Activated T-cell treated with anti-CD3 and anti-CD28 coated beads, Interleukin-2, amount 50 U/mL, for 72 hours (primary cell): Measurements from ENCODE around the gene PRTFDC1. TPM values are rescaled to one million over a fixed set of nuclear protein-coding genes. Genes with fewer than 3 reads are reported as not detected.

Experiments
- ATAC-seq, 2 donors: fragments of 150-1000 bp; cut with Tn5 transposase; replicated peaks in 1 of 2; 2 replicates each; pipeline ENCODE4 v1.10.0; 2021; ENCODE audit warnings: moderate library complexity in 2 of 2, mild to moderate bottlenecking in 1 of 2
- DNase-seq, 2 donors: peaks; one replicate each; pipeline ENCODE4 v3.0.0; 2021 to 2022; ENCODE audit warnings: mixed read lengths in 1 of 2
- H3K27ac Mint-ChIP-seq: one replicate; pipeline ENCODE4 v1.8.0; 2022; ENCODE audit warnings: mild to moderate bottlenecking, moderate library complexity, mixed read lengths
- H3K27me3 Mint-ChIP-seq: one replicate; pipeline ENCODE4 v1.8.0; 2022; ENCODE audit warnings: low read depth, mixed read lengths
- H3K36me3 Mint-ChIP-seq, 2 donors: one replicate each; pipeline ENCODE4 v1.8.0; 2022; ENCODE audit warnings: mixed read lengths in 2 of 2, mild to moderate bottlenecking in 1 of 2; ENCODE audit not compliant: insufficient read depth in 2 of 2
- H3K4me1 Mint-ChIP-seq: one replicate; pipeline ENCODE4 v1.8.0; 2022; ENCODE audit warnings: low read depth, mixed read lengths
- H3K4me3 Mint-ChIP-seq, 2 donors: one replicate each; pipeline ENCODE4 v1.8.0; 2022; ENCODE audit warnings: mild to moderate bottlenecking in 2 of 2, mixed read lengths in 2 of 2, moderate library complexity in 2 of 2
- H3K9me3 Mint-ChIP-seq, 2 donors: one replicate each; pipeline ENCODE4 v1.8.0; 2022; ENCODE audit warnings: mixed read lengths in 2 of 2
- total RNA-seq, 2 donors: library from RNA; stranded (reverse); gene quantifications; one replicate each; pipeline ENCODE4 v1.2.3, GENCODE V29; 2022

PRTFDC1 gene
- total RNA-seq, 2 donors from 2014 or later: 0.46 to 0.49 TPM

- Mint-ChIP-seq H3K4me3 (peak overlapping the region in 1 of 2 donors; percentile 20), H3K36me3 (peaks cover 0 to 4% of the 10 kb centered on the region in 2 donors), H3K27ac (no peak overlapping the region), H3K27me3 (no peaks in the 10 kb centered on the region), H3K4me1 (peaks cover 42% of the 10 kb centered on the region), H3K9me3 (no peaks in the 10 kb centered on the region)
- no peak for ATAC-seq
- no peak for DNase-seq
Measured at GRCh38 chr10:24866604-24867583, 85.5 kb downstream of the PRTFDC1 start.

DNA sequence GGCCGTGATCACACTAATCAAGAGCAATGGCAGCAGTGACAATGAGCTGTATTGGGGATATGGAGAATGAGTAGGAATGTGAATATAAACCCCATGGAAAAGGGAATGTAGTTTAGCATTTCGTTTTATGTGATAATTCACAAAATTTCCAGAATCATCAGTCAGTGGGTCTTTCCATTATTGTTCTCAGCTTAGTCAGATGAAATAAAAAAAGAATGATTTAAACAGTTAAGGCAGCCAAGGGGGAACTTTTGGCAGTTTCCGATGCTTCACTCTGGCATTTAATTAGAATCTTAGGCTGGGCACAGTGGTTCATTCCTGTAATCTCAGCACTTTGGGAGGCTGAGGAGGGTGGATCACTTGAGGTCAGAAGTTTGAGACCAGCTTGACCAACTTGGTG is 86.6 kb downstream of the PRTFDC1 start:
- ATAC-seq: no peak
- H3K4me1 Mint-ChIP-seq: peaks cover 42% of the 10 kb centered on the region
- H3K27ac Mint-ChIP-seq: no peak overlapping the region
- no peaks in the 10 kb centered on the region for H3K9me3 Mint-ChIP-seq
- no peaks in the 10 kb centered on the region for H3K27me3 Mint-ChIP-seq
- no peak overlapping the region for H3K4me3 Mint-ChIP-seq
- no peak for DNase-seq
- H3K36me3 Mint-ChIP-seq: peaks cover 0 to 4% of the 10 kb centered on the region in 2 donors

- ATAC-seq (no peak), DNase-seq (no peak)
- Mint-ChIP-seq H3K4me3 (no peak overlapping the region), H3K27ac (no peak overlapping the region), H3K9me3 (no peaks in the 10 kb centered on the region), H3K36me3 (peaks cover 0 to 4% of the 10 kb centered on the region in 2 donors), H3K27me3 (no peaks in the 10 kb centered on the region), H3K4me1 (peaks cover 36% of the 10 kb centered on the region)
Measured at GRCh38 chr10:24862589-24862988, 89.8 kb downstream of the PRTFDC1 start.

- Mint-ChIP-seq H3K9me3 (no peaks in the 10 kb centered on the region), H3K36me3 (peaks cover 0 to 3% of the 10 kb centered on the region in 2 donors), H3K4me3 (no peak overlapping the region), H3K27me3 (no peaks in the 10 kb centered on the region), H3K4me1 (peaks cover 4% of the 10 kb centered on the region), H3K27ac (no peak overlapping the region)
- no peak for DNase-seq
- ATAC-seq: no peak
Measured at GRCh38 chr10:24858288-24859270, 93.8 kb downstream of the PRTFDC1 start.

DNA sequence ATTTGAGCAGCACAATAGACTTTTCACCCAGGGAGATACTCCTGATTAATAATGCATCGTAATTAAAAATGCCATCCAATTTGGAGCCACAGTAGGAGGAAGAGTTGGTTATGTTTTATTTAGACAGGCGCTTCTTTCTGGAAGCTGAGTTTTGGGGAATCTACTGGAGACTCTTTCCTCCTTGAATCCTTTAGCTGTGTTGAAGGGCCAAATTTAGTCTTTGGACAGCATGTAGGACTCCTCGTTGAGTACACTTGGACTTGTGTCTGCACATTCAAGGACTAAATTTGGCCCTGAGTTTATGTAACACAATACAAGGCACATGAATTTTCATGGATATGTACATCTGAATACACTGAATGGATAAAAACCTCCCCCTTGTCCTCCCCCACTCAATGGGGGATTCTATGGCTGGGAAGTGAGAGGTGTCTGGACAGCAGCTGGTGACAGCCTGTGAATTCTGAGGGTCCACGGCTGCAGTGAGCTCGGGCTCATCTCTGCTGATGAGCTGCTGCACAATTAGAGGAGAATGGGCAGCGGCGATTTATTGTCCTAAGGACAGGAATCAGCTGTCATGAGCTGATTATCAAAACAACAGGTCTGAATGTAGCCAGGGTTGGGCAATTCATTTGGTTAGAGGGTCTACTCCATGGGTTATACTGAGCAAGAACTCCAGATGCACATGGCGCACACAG is 95.2 kb downstream of the PRTFDC1 start:
- no peak for ATAC-seq

GRCh38 chr10:24854256-24854655 is 98.2 kb downstream of the PRTFDC1 start:
- Mint-ChIP-seq H3K36me3 (no peaks in the 10 kb centered on the region), H3K9me3 (no peaks in the 10 kb centered on the region), H3K4me3 (no peak overlapping the region), H3K4me1 (peaks cover 11% of the 10 kb centered on the region), H3K27ac (no peak overlapping the region), H3K27me3 (no peaks in the 10 kb centered on the region)
- no peak for ATAC-seq
- no peak for DNase-seq

More for the DNA sequence above, 95.2 kb downstream of the PRTFDC1 start:
- no peaks in the 10 kb centered on the region for H3K27me3 Mint-ChIP-seq
- H3K9me3 Mint-ChIP-seq: no peaks in the 10 kb centered on the region
- H3K27ac Mint-ChIP-seq: no peak overlapping the region
- DNase-seq: no peak
- H3K36me3 Mint-ChIP-seq: no peaks in the 10 kb centered on the region
- no peak overlapping the region for H3K4me3 Mint-ChIP-seq
- H3K4me1 Mint-ChIP-seq: no peaks in the 10 kb centered on the region

GRCh38 chr10:24853661-24854060 is 98.7 kb downstream of the PRTFDC1 start:
- Mint-ChIP-seq H3K36me3 (no peaks in the 10 kb centered on the region), H3K27ac (no peak overlapping the region), H3K4me3 (no peak overlapping the region), H3K4me1 (peaks cover 11% of the 10 kb centered on the region), H3K27me3 (no peaks in the 10 kb centered on the region), H3K9me3 (no peaks in the 10 kb centered on the region)
- no peak for DNase-seq
- no peak for ATAC-seq

GRCh38 chr10:24851629-24852028 is 100.8 kb downstream of the PRTFDC1 start:
- Mint-ChIP-seq H3K4me1 (peaks cover 11% of the 10 kb centered on the region), H3K27ac (no peak overlapping the region), H3K9me3 (no peaks in the 10 kb centered on the region), H3K36me3 (no peaks in the 10 kb centered on the region), H3K27me3 (no peaks in the 10 kb centered on the region), H3K4me3 (no peak overlapping the region)
- ATAC-seq (peak in 1 of 2 donors; percentile 34), DNase-seq (no peak)

DNA sequence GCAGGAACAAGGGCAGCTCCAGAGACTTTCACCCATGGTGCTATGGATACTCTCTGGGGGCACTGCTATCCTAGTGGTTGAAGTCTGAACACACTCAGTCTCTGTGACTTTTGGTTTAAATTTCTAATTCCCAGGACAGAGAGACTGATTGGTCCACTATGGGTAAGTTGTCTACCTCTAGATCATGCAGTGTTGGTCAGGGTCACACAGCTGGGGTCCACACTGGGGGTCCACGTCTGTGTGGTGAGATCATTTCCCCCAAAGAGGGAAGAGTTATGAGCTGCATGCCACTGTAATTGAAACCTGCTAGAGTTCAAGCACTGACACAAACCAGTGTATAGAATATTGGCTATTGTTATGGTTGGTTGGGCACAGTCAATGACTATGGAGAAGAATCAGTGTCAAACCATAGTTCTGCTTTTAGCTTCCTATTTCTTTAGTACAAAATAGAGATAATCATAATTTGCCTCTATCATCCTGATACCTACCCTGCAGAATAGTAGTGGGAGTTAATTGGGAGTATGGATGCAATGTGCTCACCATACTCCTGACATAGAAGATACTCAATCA is 101.6 kb downstream of the PRTFDC1 start:
- DNase-seq: no peak
- H3K36me3 Mint-ChIP-seq: no peaks in the 10 kb centered on the region
- H3K9me3 Mint-ChIP-seq: no peaks in the 10 kb centered on the region
- no peak for ATAC-seq
- H3K27me3 Mint-ChIP-seq: no peaks in the 10 kb centered on the region
- H3K4me1 Mint-ChIP-seq: peaks cover 11% of the 10 kb centered on the region
- no peak overlapping the region for H3K4me3 Mint-ChIP-seq
- no peak overlapping the region for H3K27ac Mint-ChIP-seq

DNA sequence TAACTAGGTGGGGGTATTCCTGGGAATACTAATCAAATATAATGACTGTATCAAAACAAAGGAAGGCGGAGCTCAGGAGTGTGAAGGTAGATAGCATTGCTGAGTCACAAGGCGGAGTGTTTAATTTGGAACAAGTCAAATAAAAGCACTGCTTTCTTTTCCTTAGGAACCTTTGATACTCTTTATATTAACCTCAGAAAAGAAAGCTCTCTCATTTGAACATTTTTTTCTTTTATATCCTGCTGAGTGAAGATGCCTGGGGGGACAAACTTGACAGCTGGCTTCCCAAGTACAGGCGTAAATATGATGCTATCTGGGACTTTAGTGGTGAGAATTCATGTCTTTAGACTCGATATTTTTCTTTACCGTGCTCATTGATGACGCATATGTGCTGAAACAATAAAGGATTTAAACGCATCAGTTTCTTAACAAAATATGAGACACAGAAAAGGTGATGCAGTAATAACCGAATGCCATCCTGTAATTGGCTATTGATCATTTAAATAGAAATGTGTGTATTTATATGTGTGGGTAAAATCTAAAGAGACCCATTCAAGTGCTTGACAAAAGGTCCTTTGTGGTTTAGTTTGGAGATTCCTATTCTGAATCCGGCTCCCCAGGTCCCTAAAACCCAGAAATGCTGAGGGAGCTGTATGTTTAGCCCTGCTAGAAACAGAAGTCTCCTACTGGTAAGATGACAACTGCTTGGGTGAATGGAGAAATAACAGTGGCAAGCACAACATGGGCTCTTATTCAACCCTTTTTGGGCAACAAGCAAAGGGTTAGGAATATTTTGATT is 102.7 kb downstream of the PRTFDC1 start:
- ATAC-seq (no peak), DNase-seq (no peak)
- Mint-ChIP-seq H3K36me3 (no peaks in the 10 kb centered on the region), H3K27me3 (no peaks in the 10 kb centered on the region), H3K4me3 (no peak overlapping the region), H3K27ac (no peak overlapping the region), H3K9me3 (peaks cover 0 to 2% of the 10 kb centered on the region in 2 donors), H3K4me1 (peaks cover 11% of the 10 kb centered on the region)

DNA sequence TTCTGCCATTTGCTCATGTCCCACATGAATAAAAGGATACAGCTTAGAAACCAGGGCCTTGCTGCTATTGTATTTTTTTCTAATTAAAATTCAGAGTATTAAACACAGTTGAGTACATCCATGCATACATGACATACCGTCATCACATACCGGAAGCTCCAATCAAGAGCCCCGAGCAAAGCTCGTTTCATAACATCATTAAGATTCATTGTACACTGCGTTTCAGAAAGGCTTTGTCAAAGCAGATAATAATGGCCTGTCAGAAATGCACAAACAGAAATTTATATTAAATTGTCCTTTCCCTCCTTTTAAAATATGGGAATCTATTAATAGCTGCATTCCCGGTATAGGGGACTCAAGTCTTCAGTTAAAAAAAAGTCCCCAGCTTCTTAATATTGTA is 103.4 kb downstream of the PRTFDC1 start:
- DNase-seq (no peak), ATAC-seq (no peak)
- Mint-ChIP-seq H3K36me3 (no peaks in the 10 kb centered on the region), H3K27me3 (no peaks in the 10 kb centered on the region), H3K9me3 (peaks cover 0 to 2% of the 10 kb centered on the region in 2 donors), H3K27ac (no peak overlapping the region), H3K4me3 (no peak overlapping the region), H3K4me1 (peaks cover 11% of the 10 kb centered on the region)

- peaks cover 0 to 2% of the 10 kb centered on the region in 2 donors for H3K9me3 Mint-ChIP-seq
- ATAC-seq (no peak), DNase-seq (no peak)
- no peaks in the 10 kb centered on the region for H3K36me3 Mint-ChIP-seq
- peaks cover 11% of the 10 kb centered on the region for H3K4me1 Mint-ChIP-seq
- H3K27ac Mint-ChIP-seq: no peak overlapping the region
- H3K4me3 Mint-ChIP-seq: no peak overlapping the region
- H3K27me3 Mint-ChIP-seq: no peaks in the 10 kb centered on the region
Measured at GRCh38 chr10:24848195-24848594, 104.2 kb downstream of the PRTFDC1 start.
